Measurements from ENCODE around the gene FBN1.

DNA sequence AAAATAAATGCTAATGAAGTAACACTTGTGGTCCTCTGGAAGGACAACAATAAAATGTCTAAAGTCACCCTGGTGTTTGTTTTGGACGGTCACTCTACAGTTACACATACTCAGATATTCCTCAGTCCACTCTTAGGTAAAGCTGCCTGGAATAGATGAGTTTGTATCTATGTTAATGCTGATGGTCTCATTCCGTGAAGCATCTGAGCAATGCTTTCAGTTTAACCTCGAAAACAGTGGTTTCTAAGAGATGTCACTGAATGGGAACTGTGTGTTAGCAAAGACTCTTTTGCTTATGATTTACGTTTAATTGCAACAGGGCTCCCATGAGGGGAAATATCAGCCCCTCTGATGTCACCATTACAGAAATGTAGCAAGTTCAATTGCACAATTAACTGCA lies 49.1 kb downstream of the FBN1 start:
- no peak for TF ChIP-seq POLR2A (IDR thresholded peaks at IDR 0.05; ENCODE audit: low read length)
- TF ChIP-seq GATA1 (IDR thresholded peaks at IDR 0.05; ENCODE audit: low read depth, low read length), result no peak
